Measurements from ENCODE around the gene KIF3A.

KIF3A gene

DNA sequence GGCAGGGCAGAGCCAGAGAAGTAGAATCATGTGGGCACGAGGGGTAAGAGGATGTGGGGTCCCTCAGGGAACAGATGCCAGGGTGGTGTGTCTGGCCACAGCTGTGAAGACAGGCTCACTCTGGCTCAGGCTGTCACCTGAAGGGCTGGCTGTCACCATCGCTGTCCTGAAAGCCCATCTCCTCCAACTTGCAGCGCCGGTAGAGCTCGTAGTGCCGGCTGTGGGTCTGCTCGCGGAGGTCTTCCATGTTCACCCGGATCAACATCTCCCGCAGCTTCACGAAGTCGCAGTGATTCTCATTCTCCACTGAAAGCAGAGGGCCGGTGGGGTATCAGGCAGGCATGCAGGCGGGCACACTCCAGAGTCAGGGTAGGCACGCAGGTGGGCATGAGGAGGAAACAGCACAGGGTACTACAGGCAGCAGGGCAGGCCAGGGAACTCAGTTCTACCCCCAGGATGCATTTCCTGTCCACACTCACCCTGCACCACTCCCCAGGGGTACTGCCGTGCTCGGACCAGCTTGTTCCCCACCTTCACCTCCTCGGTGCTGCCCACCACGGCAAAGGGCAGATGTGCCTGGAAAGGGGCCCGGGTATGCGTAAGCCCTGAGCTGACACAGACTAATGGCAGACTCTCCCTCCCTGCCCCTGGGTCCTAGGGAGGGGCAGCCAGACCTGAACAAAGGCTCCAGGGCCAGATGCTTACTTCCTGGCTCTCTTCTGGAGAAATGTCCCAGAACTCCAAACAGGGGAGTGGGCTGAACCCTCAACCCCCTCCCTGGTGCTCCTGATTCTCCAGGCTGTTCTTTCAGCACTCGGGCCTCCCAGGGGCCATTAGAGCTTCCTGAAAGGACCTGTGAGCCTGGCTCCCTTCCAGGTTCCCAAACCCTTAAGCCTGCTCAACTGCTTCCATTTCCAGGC is 24.2 kb upstream of the KIF3A start:
- DNase-seq: no peak
- H3K27ac ChIP-seq: no peak overlapping the region
- H3K36me3 ChIP-seq: peaks cover 52 to 86% (median 76%) of the 10 kb centered on the region in 3 donors
- peaks cover 0 to 15% (median 10%) of the 10 kb centered on the region in 4 donors for H3K4me1 ChIP-seq
- H3K27me3 ChIP-seq: no peaks in the 10 kb centered on the region
- TF ChIP-seq, protein P1, sequence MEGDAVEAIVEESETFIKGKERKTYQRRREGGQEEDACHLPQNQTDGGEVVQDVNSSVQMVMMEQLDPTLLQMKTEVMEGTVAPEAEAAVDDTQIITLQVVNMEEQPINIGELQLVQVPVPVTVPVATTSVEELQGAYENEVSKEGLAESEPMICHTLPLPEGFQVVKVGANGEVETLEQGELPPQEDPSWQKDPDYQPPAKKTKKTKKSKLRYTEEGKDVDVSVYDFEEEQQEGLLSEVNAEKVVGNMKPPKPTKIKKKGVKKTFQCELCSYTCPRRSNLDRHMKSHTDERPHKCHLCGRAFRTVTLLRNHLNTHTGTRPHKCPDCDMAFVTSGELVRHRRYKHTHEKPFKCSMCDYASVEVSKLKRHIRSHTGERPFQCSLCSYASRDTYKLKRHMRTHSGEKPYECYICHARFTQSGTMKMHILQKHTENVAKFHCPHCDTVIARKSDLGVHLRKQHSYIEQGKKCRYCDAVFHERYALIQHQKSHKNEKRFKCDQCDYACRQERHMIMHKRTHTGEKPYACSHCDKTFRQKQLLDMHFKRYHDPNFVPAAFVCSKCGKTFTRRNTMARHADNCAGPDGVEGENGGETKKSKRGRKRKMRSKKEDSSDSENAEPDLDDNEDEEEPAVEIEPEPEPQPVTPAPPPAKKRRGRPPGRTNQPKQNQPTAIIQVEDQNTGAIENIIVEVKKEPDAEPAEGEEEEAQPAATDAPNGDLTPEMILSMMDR (IDR thresholded peaks at IDR 0.05): no peak
- H3K9me3 ChIP-seq: no peaks in the 10 kb centered on the region
- intact Hi-C loops (cut with DNase I; ENCODE audit: low total_unique reads): no loop called here
- H3K4me3 ChIP-seq: no peak overlapping the region

DNA sequence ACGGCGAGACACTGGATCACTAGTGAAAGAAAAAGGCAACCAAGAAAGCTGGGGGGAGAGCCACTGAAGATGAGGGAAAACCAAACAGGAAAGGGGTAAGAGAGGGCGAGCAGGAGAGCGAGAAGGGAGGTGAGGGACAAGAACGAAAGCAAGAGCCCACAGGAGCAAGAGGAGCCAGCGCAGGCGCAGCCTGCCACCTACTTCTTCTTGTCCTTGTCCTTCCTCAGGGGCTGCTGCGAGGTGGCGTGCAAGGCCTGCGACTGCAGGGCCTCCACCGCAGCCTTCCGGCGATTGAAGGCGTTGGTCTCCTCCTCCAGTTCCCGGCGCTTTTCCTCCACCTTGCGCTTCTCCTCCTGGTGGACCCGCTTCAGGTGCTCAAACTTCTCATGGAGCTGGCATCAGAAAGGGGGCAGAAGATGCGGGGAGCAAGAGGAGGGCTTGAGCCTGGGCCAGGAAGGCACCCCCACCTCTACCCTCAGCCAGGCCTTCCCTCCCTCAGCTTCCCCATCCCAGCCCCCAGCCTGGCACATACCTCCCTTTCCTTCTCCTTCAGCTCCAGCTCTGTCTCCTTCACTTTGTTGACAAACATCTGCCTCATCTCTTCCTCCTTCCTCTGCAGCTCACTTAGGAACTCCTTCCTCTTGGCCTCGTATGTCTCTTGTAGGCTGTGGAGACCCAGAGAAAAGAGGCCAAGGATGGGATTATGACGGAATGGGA is 23.4 kb upstream of the KIF3A start:
- Histone ChIP-seq H3K27ac (no peak overlapping the region), H3K27me3 (no peaks in the 10 kb centered on the region), H3K9me3 (no peaks in the 10 kb centered on the region), H3K4me1 (peaks cover 0 to 7% (median 3%) of the 10 kb centered on the region in 4 donors), H3K4me3 (no peak overlapping the region), H3K36me3 (peaks cover 52 to 86% (median 76%) of the 10 kb centered on the region in 3 donors)
- TF ChIP-seq, protein P1 (IDR thresholded peaks at IDR 0.05): no peak
- DNase-seq: no peak
- intact Hi-C loops (cut with DNase I; ENCODE audit: low total_unique reads): no loop called here

GRCh38 chr5:132760049-132760420 is 22.7 kb upstream of the KIF3A start:
- intact Hi-C loops (cut with DNase I; ENCODE audit: low total_unique reads): no loop called here
- H3K9me3 ChIP-seq: no peaks in the 10 kb centered on the region
- no peak for DNase-seq
- TF ChIP-seq, protein P1 (IDR thresholded peaks at IDR 0.05): no peak
- H3K27ac ChIP-seq: no peak overlapping the region
- H3K36me3 ChIP-seq: peaks cover 50 to 79% (median 72%) of the 10 kb centered on the region in 3 donors
- no peaks in the 10 kb centered on the region for H3K4me1 ChIP-seq
- H3K4me3 ChIP-seq: no peak overlapping the region
- H3K27me3 ChIP-seq: no peaks in the 10 kb centered on the region

DNA sequence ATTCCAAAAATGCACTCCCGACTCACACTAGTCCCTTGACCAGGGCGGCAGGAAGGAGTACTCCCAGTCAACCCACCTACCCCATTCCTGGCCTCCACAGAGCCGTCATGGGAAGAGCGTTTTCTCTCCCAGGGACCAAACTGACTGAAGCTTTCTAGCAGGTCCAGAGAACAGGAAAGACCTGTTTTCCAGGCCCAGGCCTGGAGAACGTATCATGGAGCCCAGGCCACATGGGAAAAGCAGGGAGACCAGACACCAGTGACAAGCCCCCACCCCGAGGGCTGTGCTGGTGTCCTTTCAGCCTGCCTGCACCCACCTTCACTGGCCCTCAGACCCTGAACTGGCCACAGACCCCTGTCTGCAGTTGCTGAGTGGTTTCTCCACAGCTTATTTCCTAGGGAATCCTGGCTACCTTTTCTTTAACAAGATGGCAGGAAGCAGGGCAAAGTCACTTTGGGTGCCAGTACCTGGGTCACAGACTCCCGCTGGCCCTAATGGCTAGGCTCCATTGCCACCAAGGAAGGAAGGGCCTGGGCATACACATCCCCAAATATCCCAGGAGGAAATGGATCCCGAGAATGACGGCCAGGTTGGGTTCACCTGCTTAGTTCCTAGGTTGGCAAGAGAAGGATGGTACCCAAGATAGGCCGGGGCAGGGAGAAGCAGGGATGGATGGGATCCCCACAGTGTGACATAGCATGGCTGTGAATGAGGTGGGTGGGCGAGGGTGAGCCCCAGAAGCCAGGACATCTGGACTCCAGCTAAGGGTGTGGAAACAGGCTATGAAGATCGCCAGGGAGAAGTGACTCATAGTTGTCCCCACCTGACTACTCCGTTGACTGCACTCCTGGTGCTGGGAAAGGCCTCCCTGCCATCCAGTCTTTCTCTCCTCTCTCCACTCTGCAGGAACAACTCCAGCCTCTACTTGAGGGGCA is 22.0 kb upstream of the KIF3A start:
- Histone ChIP-seq H3K36me3 (peaks cover 43 to 73% (median 66%) of the 10 kb centered on the region in 3 donors), H3K4me3 (no peak overlapping the region), H3K9me3 (no peaks in the 10 kb centered on the region), H3K4me1 (no peaks in the 10 kb centered on the region), H3K27me3 (no peaks in the 10 kb centered on the region), H3K27ac (no peak overlapping the region)
- intact Hi-C loops (cut with DNase I; ENCODE audit: low total_unique reads): no loop called here
- TF ChIP-seq, protein P1 (IDR thresholded peaks at IDR 0.05): no peak
- no peak for DNase-seq

GRCh38 chr5:132758451-132758850 is 21.1 kb upstream of the KIF3A start:
- Histone ChIP-seq H3K27ac (no peak overlapping the region), H3K4me1 (no peaks in the 10 kb centered on the region), H3K9me3 (no peaks in the 10 kb centered on the region), H3K27me3 (no peaks in the 10 kb centered on the region), H3K36me3 (peaks cover 34 to 64% (median 57%) of the 10 kb centered on the region in 3 donors), H3K4me3 (no peak overlapping the region)
- TF ChIP-seq, protein P1 (IDR thresholded peaks at IDR 0.05): no peak
- intact Hi-C loops (cut with DNase I; ENCODE audit: low total_unique reads): no loop called here
- DNase-seq: no peak
